ENCODE measurements around the gene CFLAR. TPM values are rescaled to one million over a fixed set of nuclear protein-coding genes. Genes with fewer than 3 reads are reported as not detected.

The CFLAR gene
- total RNA-seq, 1 donor from 2014 or later: 16.7 TPM

- TF ChIP-seq CTCF (conservative IDR thresholded peaks at IDR 0.05): no peak
- Mint-ChIP-seq H3K4me1 (no peaks in the 10 kb centered on the region), H3K27ac (ENCODE audit: unreplicated experiment) (no peak overlapping the region), H3K27me3 (ENCODE audit: low read depth) (peaks cover 2% of the 10 kb centered on the region), H3K9me3 (peaks cover 2% of the 10 kb centered on the region), H3K36me3 (ENCODE audit: low read depth) (no peaks in the 10 kb centered on the region), H3K4me3 (no peak overlapping the region)
- no peak for DNase-seq (ENCODE audit: low read depth, low spot score)
Measured at GRCh38 chr2:201191132-201191875, 75.3 kb downstream of the CFLAR start.

GRCh38 chr2:201194097-201194496 lies 78.1 kb downstream of the CFLAR start:
- TF ChIP-seq CTCF (conservative IDR thresholded peaks at IDR 0.05): no peak
- Mint-ChIP-seq H3K4me3 (no peak overlapping the region), H3K36me3 (ENCODE audit: low read depth) (no peaks in the 10 kb centered on the region), H3K27me3 (ENCODE audit: low read depth) (peaks cover 4% of the 10 kb centered on the region), H3K9me3 (no peaks in the 10 kb centered on the region), H3K4me1 (no peaks in the 10 kb centered on the region), H3K27ac (ENCODE audit: unreplicated experiment) (no peak overlapping the region)
- DNase-seq (ENCODE audit: low read depth, low spot score): no peak

- no peak for DNase-seq (ENCODE audit: low read depth, low spot score)
- Mint-ChIP-seq H3K27me3 (ENCODE audit: low read depth) (peaks cover 4% of the 10 kb centered on the region), H3K27ac (ENCODE audit: unreplicated experiment) (no peak overlapping the region), H3K9me3 (no peaks in the 10 kb centered on the region), H3K36me3 (ENCODE audit: low read depth) (no peaks in the 10 kb centered on the region), H3K4me1 (no peaks in the 10 kb centered on the region), H3K4me3 (no peak overlapping the region)
- no peak for TF ChIP-seq CTCF (conservative IDR thresholded peaks at IDR 0.05)
Measured at GRCh38 chr2:201195331-201195730, 79.4 kb downstream of the CFLAR start.

- DNase-seq (ENCODE audit: low read depth, low spot score): no peak
- H3K4me3 Mint-ChIP-seq: no peak overlapping the region
- peaks cover 4% of the 10 kb centered on the region for H3K27me3 Mint-ChIP-seq (ENCODE audit: low read depth)
- no peaks in the 10 kb centered on the region for H3K9me3 Mint-ChIP-seq
- H3K4me1 Mint-ChIP-seq: no peaks in the 10 kb centered on the region
- TF ChIP-seq CTCF (conservative IDR thresholded peaks at IDR 0.05): no peak
- H3K36me3 Mint-ChIP-seq (ENCODE audit: low read depth): no peaks in the 10 kb centered on the region
- no peak overlapping the region for H3K27ac Mint-ChIP-seq (ENCODE audit: unreplicated experiment)
Measured at GRCh38 chr2:201196003-201196402, 80.0 kb downstream of the CFLAR start.

- DNase-seq (ENCODE audit: low read depth, low spot score): no peak
- no peak overlapping the region for H3K4me3 Mint-ChIP-seq
- no peak overlapping the region for H3K27ac Mint-ChIP-seq (ENCODE audit: unreplicated experiment)
- no peaks in the 10 kb centered on the region for H3K36me3 Mint-ChIP-seq (ENCODE audit: low read depth)
- H3K4me1 Mint-ChIP-seq: no peaks in the 10 kb centered on the region
- no peak for TF ChIP-seq CTCF (conservative IDR thresholded peaks at IDR 0.05)
- peaks cover 4% of the 10 kb centered on the region for H3K27me3 Mint-ChIP-seq (ENCODE audit: low read depth)
- H3K9me3 Mint-ChIP-seq: no peaks in the 10 kb centered on the region
Measured at GRCh38 chr2:201196803-201197202, 80.8 kb downstream of the CFLAR start.

Data from neural crest cell (in vitro differentiated cells).